C4-2B (cell line): ENCODE results near the gene CDYL.

Experiments
- CTCF ChIP-seq: fragments of 450-650 bp; conservative IDR thresholded peaks from 2 replicates; pipeline ENCODE4 v1.5.1; 2017; ENCODE audit warnings: mild to moderate bottlenecking
- ZFX ChIP-seq: fragments of 450-650 bp; IDR thresholded peaks from 2 replicates; pipeline ENCODE4 v1.6.1; 2017

GRCh38 chr6:4806337-4806725 lies 30.1 kb downstream of the CDYL start:
- peak; percentile 55 for TF ChIP-seq CTCF
- no peak for TF ChIP-seq ZFX
